GM13977 (cell line): Measurements from ENCODE around the gene B3GLCT.
"Not testable (repeated sequence)": the region's sequence is repeated elsewhere in the genome, so short reads cannot be mapped to it uniquely, and the experiment has no call there.

Experiments
- DNase-seq: peaks from one replicate; pipeline ENCODE4 v3.0.0; 2012; ENCODE audit warnings: low spot score
- in situ Hi-C: fragments of 300-500 bp; cut with MboI; formaldehyde crosslinking; loops from one replicate; pipeline ENCODE4 v1.12.0; 2022; ENCODE audit warnings: low sequenced_read_pairs, low pct_unique_long_range_greater_than_20kb, mixed read lengths, inconsistent platforms; ENCODE audit not compliant: unreplicated experiment
- TF ChIP-seq, protein P1 (sequence below): IDR thresholded peaks from 2 replicates; pipeline ENCODE4 v1.5.1; 2012; ENCODE audit warnings: mild to moderate bottlenecking, control low read depth; ENCODE audit not compliant: insufficient read depth; ENCODE audit errors: extremely low read depth, missing control alignments

B3GLCT gene

DNA sequence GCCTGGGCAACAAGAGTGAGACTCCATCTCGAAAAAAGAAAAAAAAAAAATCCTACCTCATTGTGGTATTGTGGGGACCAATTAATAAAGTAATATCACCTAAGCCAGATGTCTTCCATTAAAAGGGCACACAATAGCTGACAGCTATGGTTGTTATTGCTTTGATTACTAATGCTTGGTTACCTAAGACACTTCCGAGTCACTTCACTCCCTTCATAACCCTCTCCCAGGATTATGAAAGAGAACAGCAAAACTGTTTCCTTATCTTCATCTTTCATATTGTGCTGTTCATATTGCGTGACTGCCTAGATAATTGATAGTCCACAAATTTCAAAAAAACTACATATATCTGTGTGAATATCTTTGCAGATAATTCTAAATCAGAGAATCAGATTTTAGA lies 27.8 kb upstream of the B3GLCT start:
- TF ChIP-seq, protein P1, sequence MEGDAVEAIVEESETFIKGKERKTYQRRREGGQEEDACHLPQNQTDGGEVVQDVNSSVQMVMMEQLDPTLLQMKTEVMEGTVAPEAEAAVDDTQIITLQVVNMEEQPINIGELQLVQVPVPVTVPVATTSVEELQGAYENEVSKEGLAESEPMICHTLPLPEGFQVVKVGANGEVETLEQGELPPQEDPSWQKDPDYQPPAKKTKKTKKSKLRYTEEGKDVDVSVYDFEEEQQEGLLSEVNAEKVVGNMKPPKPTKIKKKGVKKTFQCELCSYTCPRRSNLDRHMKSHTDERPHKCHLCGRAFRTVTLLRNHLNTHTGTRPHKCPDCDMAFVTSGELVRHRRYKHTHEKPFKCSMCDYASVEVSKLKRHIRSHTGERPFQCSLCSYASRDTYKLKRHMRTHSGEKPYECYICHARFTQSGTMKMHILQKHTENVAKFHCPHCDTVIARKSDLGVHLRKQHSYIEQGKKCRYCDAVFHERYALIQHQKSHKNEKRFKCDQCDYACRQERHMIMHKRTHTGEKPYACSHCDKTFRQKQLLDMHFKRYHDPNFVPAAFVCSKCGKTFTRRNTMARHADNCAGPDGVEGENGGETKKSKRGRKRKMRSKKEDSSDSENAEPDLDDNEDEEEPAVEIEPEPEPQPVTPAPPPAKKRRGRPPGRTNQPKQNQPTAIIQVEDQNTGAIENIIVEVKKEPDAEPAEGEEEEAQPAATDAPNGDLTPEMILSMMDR: no peak
- DNase-seq: no peak
- in situ Hi-C loops: no loop called here

DNA sequence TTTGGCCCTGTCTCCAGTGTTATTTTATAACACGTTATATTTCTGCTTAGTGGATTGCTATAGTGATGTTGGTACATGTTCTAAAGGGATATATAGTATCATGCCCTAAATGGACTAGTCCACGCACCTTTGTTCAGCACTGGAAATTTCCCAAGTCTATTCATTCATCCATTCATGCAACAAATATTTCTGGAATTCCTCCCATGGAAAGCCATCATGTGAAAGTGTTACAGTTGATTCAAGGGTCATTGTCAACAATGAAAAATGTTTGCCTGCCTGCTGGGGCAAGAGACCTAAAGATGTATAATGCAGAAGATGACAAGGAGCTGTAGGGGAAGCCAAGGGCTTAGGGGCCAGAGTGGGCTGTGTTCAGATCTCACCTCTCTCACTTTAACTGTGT lies 27.2 kb upstream of the B3GLCT start:
- DNase-seq: no peak
- in situ Hi-C loops: no loop called here

DNA sequence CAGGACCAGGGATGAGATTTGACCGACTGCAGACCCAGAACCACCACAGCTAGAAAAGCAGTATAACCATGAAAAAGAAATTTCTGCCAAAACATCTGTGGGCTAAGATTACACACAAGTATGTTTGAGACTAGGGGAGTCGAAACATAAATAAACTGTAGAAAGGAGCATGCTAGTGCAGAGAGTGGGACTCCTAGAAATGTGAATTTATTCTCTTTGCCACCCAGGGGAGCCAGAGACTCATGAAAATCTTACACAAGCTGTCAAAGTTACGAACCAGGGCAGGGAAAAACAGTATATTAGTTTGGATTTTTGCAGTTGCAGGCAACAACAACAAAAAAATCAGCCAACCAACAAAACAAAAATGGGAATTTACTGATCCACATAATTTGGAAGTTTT lies 25.8 kb upstream of the B3GLCT start:
- in situ Hi-C loops: no loop called here

More for the DNA sequence above, 27.2 kb upstream of the B3GLCT start:
- TF ChIP-seq, protein P1: no peak

DNA sequence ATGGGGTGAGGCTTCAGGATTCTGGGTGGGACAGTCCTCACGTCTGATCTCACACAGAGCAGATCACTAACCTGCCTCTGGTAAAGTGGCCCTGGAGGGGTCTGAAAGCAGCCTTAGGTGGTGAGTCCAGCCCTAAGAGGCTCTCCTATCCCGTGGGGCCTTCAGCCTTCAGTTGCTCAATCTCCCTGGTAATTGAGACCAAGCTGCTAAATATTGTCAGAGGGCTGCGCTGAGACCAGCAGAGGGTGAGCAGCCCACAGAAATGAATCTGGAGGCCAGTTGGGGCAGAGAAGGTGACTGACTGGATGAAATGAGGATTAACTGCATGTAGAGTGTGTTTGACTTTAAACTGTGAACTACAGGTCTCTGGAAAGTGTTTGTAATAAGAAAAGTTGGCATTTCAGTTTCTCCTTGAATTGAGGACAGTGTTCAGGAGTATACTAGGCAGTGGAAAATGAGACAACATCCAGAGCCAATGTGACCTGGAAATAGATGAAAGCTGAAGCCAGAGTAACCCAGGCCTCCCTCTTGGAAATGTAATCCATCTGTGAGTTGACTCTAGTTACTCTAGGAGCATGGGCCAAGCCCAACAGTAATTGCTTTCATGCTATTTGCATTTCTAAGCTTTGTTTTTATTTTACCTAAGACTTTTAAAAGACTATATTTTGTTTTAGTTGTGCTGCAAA lies 23.8 kb upstream of the B3GLCT start:
- in situ Hi-C loops: no loop called here
- DNase-seq: no peak
- TF ChIP-seq, protein P1: no peak

More for the DNA sequence above, 25.8 kb upstream of the B3GLCT start:
- TF ChIP-seq, protein P1: no peak
- DNase-seq: no peak

DNA sequence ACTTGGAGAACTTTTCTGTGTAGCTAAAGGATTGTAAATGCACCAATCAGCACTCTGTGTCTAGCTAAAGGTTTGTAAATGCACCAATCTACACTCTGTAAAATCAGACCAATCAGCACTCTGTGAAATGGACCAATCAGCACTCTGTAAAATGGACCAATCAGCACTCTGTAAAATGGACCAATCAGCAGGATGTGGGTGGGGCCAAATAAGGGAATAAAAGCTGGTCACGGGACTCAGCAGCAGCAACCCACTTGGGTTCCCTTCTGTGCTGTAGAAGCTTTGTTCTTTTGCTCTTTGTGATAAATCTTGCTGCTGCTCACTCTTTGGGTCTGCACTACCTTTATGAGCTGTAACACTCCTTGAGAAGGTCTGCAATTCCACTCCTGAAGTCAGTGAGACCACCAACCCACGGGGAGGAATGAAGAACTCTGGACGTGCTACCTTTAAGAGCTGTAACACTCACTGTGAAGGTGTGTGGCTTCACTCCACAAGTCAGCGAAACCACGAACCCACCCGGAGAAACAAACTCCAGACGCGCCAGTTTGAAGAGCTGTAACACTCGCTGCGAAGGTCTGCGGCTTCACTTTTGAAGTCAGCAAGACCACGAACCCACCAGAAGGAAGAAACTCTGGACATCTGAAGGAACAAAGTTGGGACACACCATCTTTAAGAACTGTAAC lies 21.8 kb upstream of the B3GLCT start:
- DNase-seq, in situ Hi-C loops: not testable (repeated sequence)

DNA sequence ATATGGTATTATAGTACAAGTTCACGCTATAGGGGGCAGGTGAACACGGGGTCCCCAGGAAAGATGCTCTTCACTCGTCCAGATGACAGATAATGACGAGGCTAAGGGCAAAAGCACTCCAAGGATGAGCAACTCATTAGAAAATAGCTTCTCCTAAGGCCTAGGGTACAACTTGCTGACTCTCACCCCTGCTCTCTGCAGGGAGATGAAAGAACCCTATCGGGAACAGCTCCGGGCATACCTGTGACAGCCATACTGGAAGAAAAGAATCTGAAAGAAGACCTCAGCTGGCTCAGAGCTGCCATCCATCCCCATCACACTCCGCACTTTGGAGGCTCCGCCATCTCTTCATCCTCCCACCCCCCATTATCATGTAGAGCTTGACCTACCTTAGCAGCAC lies 20.5 kb upstream of the B3GLCT start:
- in situ Hi-C loops: no loop called here
- TF ChIP-seq, protein P1: no peak
- no peak for DNase-seq

DNA sequence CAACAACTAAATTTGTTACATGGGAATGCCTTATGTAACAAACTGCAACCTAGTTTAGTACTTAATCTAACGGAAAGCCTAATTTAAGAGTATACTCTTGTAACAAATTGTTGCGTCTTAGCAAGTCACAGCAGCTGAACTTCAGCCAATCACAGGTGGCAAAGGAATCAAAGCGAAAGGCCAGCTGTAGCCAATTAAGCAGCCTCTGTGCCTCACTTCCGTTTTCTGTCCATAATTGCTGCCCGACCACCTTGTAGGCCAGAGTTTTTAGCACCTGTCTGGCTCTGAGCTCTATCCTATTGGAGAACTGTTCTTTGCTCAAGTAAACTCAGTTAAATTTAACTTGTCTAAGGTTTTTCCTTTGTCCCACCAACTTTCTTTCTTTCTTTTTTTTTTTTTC lies 20.0 kb upstream of the B3GLCT start:
- in situ Hi-C loops: no loop called here
- DNase-seq: no peak
- TF ChIP-seq, protein P1: no peak
